Neural progenitor cell (in vitro differentiated cells): ENCODE data around the gene SPNS3. TPM values are rescaled to one million over a fixed set of nuclear protein-coding genes. Genes with fewer than 3 reads are reported as not detected.

Experiments
- DNase-seq: peaks from one replicate; pipeline ENCODE4 v3.0.0-alpha.2; 2016; ENCODE audit warnings: low spot score
- H2AFZ ChIP-seq: fragments of 200-600 bp; sonication (generic); replicated peaks from 2 replicates; pipeline ENCODE4 v1.6.1; 2016; ENCODE audit warnings: antibody characterized with exemption
- H3F3A ChIP-seq: fragments of 200-600 bp; sonication (generic); 2 replicates; pipeline ENCODE4 v1.6.1; 2016; ENCODE audit warnings: antibody characterized with exemption, low read depth
- H3K27ac ChIP-seq: fragments of 200-600 bp; sonication (generic); 2 replicates; pipeline ENCODE4 v1.5.1; 2016; ENCODE audit warnings: mild to moderate bottlenecking
- H3K27me3 ChIP-seq: fragments of 200-600 bp; sonication (generic); 2 replicates; pipeline ENCODE4 v1.6.1; 2016; ENCODE audit warnings: mild to moderate bottlenecking, moderate library complexity
- H3K36me3 ChIP-seq: fragments of 200-600 bp; sonication (generic); 2 replicates; pipeline ENCODE4 v1.5.1; 2016
- H3K4me1 ChIP-seq: fragments of 200-600 bp; sonication (generic); 2 replicates; pipeline ENCODE4 v1.6.1; 2016; ENCODE audit warnings: mixed run types
- H3K4me2 ChIP-seq: fragments of 200-600 bp; sonication (generic); 2 replicates; pipeline ENCODE4 v1.6.1; 2016
- H3K4me3 ChIP-seq: fragments of 200-600 bp; sonication (generic); 2 replicates; pipeline ENCODE4 v1.5.1; 2016
- H3K79me2 ChIP-seq: fragments of 200-600 bp; sonication (generic); 2 replicates; pipeline ENCODE4 v1.6.1; 2016; ENCODE audit warnings: low read depth
- H3K9ac ChIP-seq: fragments of 200-600 bp; sonication (generic); 2 replicates; pipeline ENCODE4 v1.6.1; 2016
- H3K9me3 ChIP-seq: fragments of 200-600 bp; sonication (generic); 2 replicates; pipeline ENCODE4 v1.5.1; 2016; ENCODE audit warnings: low read depth
- H4K20me1 ChIP-seq: fragments of 200-600 bp; sonication (generic); 2 replicates; pipeline ENCODE4 v1.6.1; 2016; ENCODE audit warnings: low read depth
- H3K27ac Mint-ChIP-seq: 3 replicates; pipeline ENCODE4 v1.8.0; 2021; ENCODE audit warnings: mixed read lengths
- H3K27me3 Mint-ChIP-seq: 2 replicates; pipeline ENCODE4 v1.8.0; 2022; ENCODE audit warnings: low read depth, mild to moderate bottlenecking, inconsistent platforms, moderate library complexity, mixed read lengths; ENCODE audit not compliant: insufficient read depth
- H3K36me3 Mint-ChIP-seq: 3 replicates; pipeline ENCODE4 v1.8.0; 2021; ENCODE audit warnings: mixed read lengths
- H3K4me1 Mint-ChIP-seq: 3 replicates; pipeline ENCODE4 v1.8.0; 2021; ENCODE audit warnings: mixed read lengths
- H3K4me3 Mint-ChIP-seq: 3 replicates; pipeline ENCODE4 v1.8.0; 2021; ENCODE audit warnings: mild to moderate bottlenecking, moderate library complexity, mixed read lengths
- H3K9me3 Mint-ChIP-seq: 3 replicates; pipeline ENCODE4 v1.8.0; 2020; ENCODE audit warnings: mixed read lengths
- EZH2 ChIP-seq: fragments of 200-600 bp; sonication (generic); IDR thresholded peaks from 2 replicates; pipeline ENCODE4 v1.6.1; 2017; ENCODE audit warnings: antibody characterized with exemption, mild to moderate bottlenecking, moderate library complexity
- EZH2phosphoT487 ChIP-seq: fragments of 200-600 bp; sonication (generic); IDR thresholded peaks from 2 replicates; pipeline ENCODE4 v1.6.1; 2017; ENCODE audit warnings: antibody characterized with exemption
- total RNA-seq: library from RNA; depleted of rRNA; stranded (reverse); fragments of >200 nt; gene quantifications from 2 replicates; pipeline ENCODE4 v1.2.3, GENCODE V29; 2015; ENCODE audit warnings: low replicate concordance
- TF ChIP-seq, protein P1 (sequence below): fragments of 200-600 bp; sonication (generic); IDR thresholded peaks from 2 replicates; pipeline ENCODE4 v1.5.1; 2017; ENCODE audit warnings: antibody characterized with exemption, mild to moderate bottlenecking

Gene SPNS3
- total RNA-seq, 1 donor from 2014 or later = not detected

- no peak overlapping the region for H3K9ac ChIP-seq
These were observed 49.5 kb downstream of the SPNS3 start for GRCh38 chr17:4483012-4483840.

DNA sequence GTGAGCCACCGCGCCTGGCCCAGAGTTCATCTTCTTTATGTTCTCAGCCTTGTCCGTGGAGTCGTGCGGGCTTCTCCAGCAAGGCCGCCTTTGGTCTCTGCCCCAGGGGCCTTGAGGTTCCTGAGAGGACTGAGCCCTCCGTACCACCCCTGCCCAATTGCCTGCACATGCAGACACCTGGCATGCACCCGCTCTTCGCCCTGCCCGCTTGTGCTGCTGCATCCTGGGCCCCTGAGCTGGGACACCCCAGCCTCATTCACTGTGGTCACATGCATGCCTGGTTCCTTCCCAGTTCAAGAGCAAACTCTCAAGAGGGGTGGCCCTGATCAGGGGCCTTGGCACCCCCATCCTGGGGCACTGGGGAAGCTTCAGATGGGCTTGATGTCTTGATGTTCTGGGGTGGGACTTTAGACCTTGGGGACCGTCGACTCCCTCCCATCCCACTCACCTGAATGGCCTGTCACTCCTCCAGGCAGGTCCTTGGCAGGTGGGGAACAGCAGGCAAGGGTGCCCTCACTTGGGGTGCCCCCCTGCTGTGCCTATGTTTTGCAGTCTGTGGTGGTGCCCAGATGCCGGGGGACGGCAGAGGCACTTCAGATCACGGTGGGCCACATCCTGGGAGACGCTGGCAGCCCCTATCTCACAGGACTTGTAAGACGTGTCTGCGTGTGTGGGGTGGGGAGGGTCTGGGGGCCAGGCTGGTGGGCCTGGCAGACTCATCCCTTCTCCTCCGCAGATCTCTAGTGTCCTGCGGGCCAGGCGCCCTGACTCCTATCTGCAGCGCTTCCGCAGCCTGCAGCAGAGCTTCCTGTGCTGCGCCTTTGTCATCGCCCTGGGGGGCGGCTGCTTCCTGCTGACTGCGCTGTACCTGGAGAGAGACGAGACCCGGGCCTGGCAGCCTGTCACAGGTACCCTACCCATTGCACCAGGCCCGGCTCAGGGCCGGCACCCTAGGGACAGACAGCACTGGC lies 52.2 kb downstream of the SPNS3 start:
- Histone ChIP-seq H3K4me3 (no peak overlapping the region), H3K27ac (no peak overlapping the region), H3K36me3 (no peaks in the 10 kb centered on the region), H3K4me1 (peaks cover 4% of the 10 kb centered on the region), H3K27me3 (no peaks in the 10 kb centered on the region), H3K9me3 (no peaks in the 10 kb centered on the region), H3K9ac (no peak overlapping the region), H3K4me2 (no peak overlapping the region), H4K20me1 (no peaks in the 10 kb centered on the region), H2AFZ (no peak overlapping the region), H3F3A (no peaks in the 10 kb centered on the region), H3K79me2 (no peaks in the 10 kb centered on the region)
- H3K36me3 Mint-ChIP-seq = no peaks in the 10 kb centered on the region
- TF ChIP-seq, protein P1, sequence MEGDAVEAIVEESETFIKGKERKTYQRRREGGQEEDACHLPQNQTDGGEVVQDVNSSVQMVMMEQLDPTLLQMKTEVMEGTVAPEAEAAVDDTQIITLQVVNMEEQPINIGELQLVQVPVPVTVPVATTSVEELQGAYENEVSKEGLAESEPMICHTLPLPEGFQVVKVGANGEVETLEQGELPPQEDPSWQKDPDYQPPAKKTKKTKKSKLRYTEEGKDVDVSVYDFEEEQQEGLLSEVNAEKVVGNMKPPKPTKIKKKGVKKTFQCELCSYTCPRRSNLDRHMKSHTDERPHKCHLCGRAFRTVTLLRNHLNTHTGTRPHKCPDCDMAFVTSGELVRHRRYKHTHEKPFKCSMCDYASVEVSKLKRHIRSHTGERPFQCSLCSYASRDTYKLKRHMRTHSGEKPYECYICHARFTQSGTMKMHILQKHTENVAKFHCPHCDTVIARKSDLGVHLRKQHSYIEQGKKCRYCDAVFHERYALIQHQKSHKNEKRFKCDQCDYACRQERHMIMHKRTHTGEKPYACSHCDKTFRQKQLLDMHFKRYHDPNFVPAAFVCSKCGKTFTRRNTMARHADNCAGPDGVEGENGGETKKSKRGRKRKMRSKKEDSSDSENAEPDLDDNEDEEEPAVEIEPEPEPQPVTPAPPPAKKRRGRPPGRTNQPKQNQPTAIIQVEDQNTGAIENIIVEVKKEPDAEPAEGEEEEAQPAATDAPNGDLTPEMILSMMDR = no peak
- TF ChIP-seq EZH2phosphoT487 (no peak), EZH2 (no peak)
- peaks cover 8% of the 10 kb centered on the region for H3K27me3 Mint-ChIP-seq
- no peak overlapping the region for H3K4me3 Mint-ChIP-seq
- no peak overlapping the region for H3K27ac Mint-ChIP-seq
- H3K4me1 Mint-ChIP-seq = peaks cover 9% of the 10 kb centered on the region
- no peaks in the 10 kb centered on the region for H3K9me3 Mint-ChIP-seq
- DNase-seq = no peak

More at GRCh38 chr17:4483012-4483840, 49.5 kb downstream of the SPNS3 start:
- Histone ChIP-seq H2AFZ (no peak overlapping the region), H3K27me3 (no peaks in the 10 kb centered on the region), H3F3A (peaks cover 6% of the 10 kb centered on the region), H3K36me3 (no peaks in the 10 kb centered on the region), H3K79me2 (no peaks in the 10 kb centered on the region), H3K4me2 (no peak overlapping the region), H4K20me1 (no peaks in the 10 kb centered on the region), H3K4me3 (no peak overlapping the region), H3K4me1 (peaks cover 16% of the 10 kb centered on the region), H3K9me3 (no peaks in the 10 kb centered on the region), H3K27ac (no peak overlapping the region)
- DNase-seq = peak; percentile 7
- Mint-ChIP-seq H3K27ac (no peak overlapping the region), H3K27me3 (peaks cover 4% of the 10 kb centered on the region), H3K4me1 (peaks cover 24% of the 10 kb centered on the region), H3K9me3 (no peaks in the 10 kb centered on the region), H3K4me3 (no peak overlapping the region), H3K36me3 (no peaks in the 10 kb centered on the region)
- no peak for TF ChIP-seq EZH2
- TF ChIP-seq, protein P1 = no peak
- TF ChIP-seq EZH2phosphoT487 = no peak

DNA sequence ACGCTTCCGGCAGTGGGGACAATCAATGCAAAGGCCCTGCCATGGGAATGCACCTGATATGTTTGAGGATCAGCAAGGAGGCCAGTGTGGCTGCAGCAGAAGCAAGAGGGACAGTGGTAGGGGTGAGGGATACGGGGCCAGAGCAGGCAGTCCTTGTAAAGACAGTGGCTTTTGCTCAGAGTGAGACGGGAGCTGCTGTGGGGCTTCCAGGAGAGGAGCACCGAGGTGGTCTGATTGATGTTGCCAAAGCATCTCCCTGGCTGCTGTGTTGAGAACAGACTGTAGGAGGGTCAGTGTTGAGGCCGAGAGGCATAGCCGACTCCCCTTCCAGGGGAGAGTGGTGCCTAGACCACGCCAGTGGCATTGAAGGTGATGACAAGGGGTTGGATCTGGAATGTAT lies 53.6 kb downstream of the SPNS3 start:
- H3K4me2 ChIP-seq = no peak overlapping the region
- H3K9ac ChIP-seq = no peak overlapping the region
- H2AFZ ChIP-seq = no peak overlapping the region
- Mint-ChIP-seq H3K27me3 (peaks cover 6% of the 10 kb centered on the region), H3K4me1 (peaks cover 5% of the 10 kb centered on the region), H3K9me3 (no peaks in the 10 kb centered on the region), H3K4me3 (no peak overlapping the region), H3K36me3 (no peaks in the 10 kb centered on the region), H3K27ac (no peak overlapping the region)
- H3K27ac ChIP-seq = no peak overlapping the region
- no peaks in the 10 kb centered on the region for H3F3A ChIP-seq
- no peaks in the 10 kb centered on the region for H3K79me2 ChIP-seq
- no peak for DNase-seq
- no peaks in the 10 kb centered on the region for H3K36me3 ChIP-seq
- TF ChIP-seq, protein P1 = no peak
- no peak for TF ChIP-seq EZH2
- TF ChIP-seq EZH2phosphoT487 = no peak
- no peaks in the 10 kb centered on the region for H3K9me3 ChIP-seq
- H4K20me1 ChIP-seq = no peaks in the 10 kb centered on the region
- H3K4me3 ChIP-seq = no peak overlapping the region
- H3K27me3 ChIP-seq = no peaks in the 10 kb centered on the region
- H3K4me1 ChIP-seq = no peaks in the 10 kb centered on the region
